DND-41 (cell line): ENCODE data around the gene ADCY2.

Source experiments
- EZH2 ChIP-seq: IDR thresholded peaks from 3 replicates; pipeline ENCODE4 v1.6.1; 2012; ENCODE audit warnings: borderline replicate concordance, low read depth, mild to moderate bottlenecking, moderate library complexity, low read length, inconsistent platforms; ENCODE audit not compliant: severe bottlenecking
- TF ChIP-seq, protein P1 (sequence below): IDR thresholded peaks from 2 replicates; pipeline ENCODE4 v1.5.1; 2012; ENCODE audit warnings: borderline replicate concordance, low read length, moderate library complexity, mild to moderate bottlenecking; ENCODE audit not compliant: poor library complexity, severe bottlenecking; ENCODE audit errors: extremely low read depth

DNA sequence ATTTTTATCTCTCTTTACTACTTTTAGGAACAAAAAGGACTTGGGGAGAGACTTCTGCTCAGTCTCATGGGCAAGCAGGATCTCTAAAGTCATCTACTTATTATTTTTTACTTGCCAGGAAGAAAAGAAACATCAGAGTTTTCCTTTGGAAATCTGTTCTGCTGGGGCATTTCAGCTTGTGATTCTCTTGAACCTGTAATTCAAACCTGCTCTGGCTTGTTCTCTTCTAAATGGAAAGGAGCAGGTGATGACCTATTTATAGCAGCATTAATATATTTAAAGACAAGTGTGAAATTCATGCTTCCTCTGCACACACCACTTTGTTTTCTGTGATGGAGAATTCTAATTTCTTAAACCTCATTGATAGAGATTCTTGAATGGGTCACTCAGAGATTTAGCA lies 2.0 kb downstream of the ADCY2 start:
- TF ChIP-seq, protein P1, sequence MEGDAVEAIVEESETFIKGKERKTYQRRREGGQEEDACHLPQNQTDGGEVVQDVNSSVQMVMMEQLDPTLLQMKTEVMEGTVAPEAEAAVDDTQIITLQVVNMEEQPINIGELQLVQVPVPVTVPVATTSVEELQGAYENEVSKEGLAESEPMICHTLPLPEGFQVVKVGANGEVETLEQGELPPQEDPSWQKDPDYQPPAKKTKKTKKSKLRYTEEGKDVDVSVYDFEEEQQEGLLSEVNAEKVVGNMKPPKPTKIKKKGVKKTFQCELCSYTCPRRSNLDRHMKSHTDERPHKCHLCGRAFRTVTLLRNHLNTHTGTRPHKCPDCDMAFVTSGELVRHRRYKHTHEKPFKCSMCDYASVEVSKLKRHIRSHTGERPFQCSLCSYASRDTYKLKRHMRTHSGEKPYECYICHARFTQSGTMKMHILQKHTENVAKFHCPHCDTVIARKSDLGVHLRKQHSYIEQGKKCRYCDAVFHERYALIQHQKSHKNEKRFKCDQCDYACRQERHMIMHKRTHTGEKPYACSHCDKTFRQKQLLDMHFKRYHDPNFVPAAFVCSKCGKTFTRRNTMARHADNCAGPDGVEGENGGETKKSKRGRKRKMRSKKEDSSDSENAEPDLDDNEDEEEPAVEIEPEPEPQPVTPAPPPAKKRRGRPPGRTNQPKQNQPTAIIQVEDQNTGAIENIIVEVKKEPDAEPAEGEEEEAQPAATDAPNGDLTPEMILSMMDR: no peak
- TF ChIP-seq EZH2: no peak
